C4-2B (cell line): ENCODE results near the gene POTEJ.
"Not testable (repeated sequence)": the region's sequence is repeated elsewhere in the genome, so short reads cannot be mapped to it uniquely, and the experiment has no call there.

ENCODE experiments used
- CTCF ChIP-seq: fragments of 450-650 bp; conservative IDR thresholded peaks from 2 replicates; pipeline ENCODE4 v1.5.1; 2017; ENCODE audit warnings: mild to moderate bottlenecking
- ZFX ChIP-seq: fragments of 450-650 bp; IDR thresholded peaks from 2 replicates; pipeline ENCODE4 v1.6.1; 2017

GRCh38 chr2:130571929-130572328, 39.3 kb upstream of the POTEJ start:
- TF ChIP-seq CTCF, ZFX: not testable (repeated sequence)
